Mucosa of stomach (tissue), 1 donor: ENCODE measurements around the gene TGIF2.
A peak's percentile ranks its signal among the peaks of the same experiment; 100 is the strongest.
"Not testable (repeated sequence)": the region's sequence is repeated elsewhere in the genome, so short reads cannot be mapped to it uniquely, and the experiment has no call there.

ENCODE experiments used
- H3K27me3 ChIP-seq: one replicate; pipeline ENCODE4 v1.7.0; 2013; ENCODE audit warnings: mild to moderate bottlenecking, low read length; ENCODE audit not compliant: control insufficient read depth, insufficient read depth
- H3K36me3 ChIP-seq: one replicate; pipeline ENCODE4 v1.7.0; 2013; ENCODE audit warnings: low read length; ENCODE audit not compliant: control insufficient read depth, insufficient read depth
- H3K4me1 ChIP-seq: one replicate; pipeline ENCODE4 v1.7.0; 2013; ENCODE audit warnings: mild to moderate bottlenecking, low read length; ENCODE audit not compliant: control insufficient read depth, insufficient read depth
- H3K4me3 ChIP-seq: one replicate; pipeline ENCODE4 v1.7.0; 2013; ENCODE audit warnings: low read length
- H3K9ac ChIP-seq: one replicate; pipeline ENCODE4 v1.7.0; 2013; ENCODE audit warnings: mild to moderate bottlenecking, low read length, moderate library complexity
- H3K9me3 ChIP-seq: one replicate; pipeline ENCODE4 v1.7.0; 2013; ENCODE audit warnings: mild to moderate bottlenecking, low read length, moderate library complexity; ENCODE audit not compliant: control insufficient read depth
- donor health status: Pancreatic carcinoma.

TGIF2 gene

GRCh38 chr20:36591854-36592641 is 18.7 kb downstream of the TGIF2 start:
- H3K9me3 ChIP-seq = no peaks in the 10 kb centered on the region
- no peak overlapping the region for H3K9ac ChIP-seq
- no peaks in the 10 kb centered on the region for H3K27me3 ChIP-seq
- no peak overlapping the region for H3K4me3 ChIP-seq
- no peaks in the 10 kb centered on the region for H3K36me3 ChIP-seq
- no peaks in the 10 kb centered on the region for H3K4me1 ChIP-seq

- H3K4me3 ChIP-seq = no peak overlapping the region
- H3K36me3 ChIP-seq = no peaks in the 10 kb centered on the region
Observed at GRCh38 chr20:36593347-36593929, 20.0 kb downstream of the TGIF2 start.

GRCh38 chr20:36599912-36600345 is 26.5 kb downstream of the TGIF2 start:
- no peaks in the 10 kb centered on the region for H3K27me3 ChIP-seq
- H3K9ac ChIP-seq = no peak overlapping the region
- H3K4me1 ChIP-seq = peaks cover 2% of the 10 kb centered on the region
- no peak overlapping the region for H3K4me3 ChIP-seq
- H3K36me3 ChIP-seq = no peaks in the 10 kb centered on the region
- H3K9me3 ChIP-seq = no peaks in the 10 kb centered on the region

More at GRCh38 chr20:36593347-36593929, 20.0 kb downstream of the TGIF2 start:
- H3K9me3 ChIP-seq = no peaks in the 10 kb centered on the region
- H3K27me3 ChIP-seq = no peaks in the 10 kb centered on the region
- no peak overlapping the region for H3K9ac ChIP-seq
- no peaks in the 10 kb centered on the region for H3K4me1 ChIP-seq

- Histone ChIP-seq H3K4me1 (peaks cover 7% of the 10 kb centered on the region), H3K9ac (no peak overlapping the region), H3K27me3 (no peaks in the 10 kb centered on the region), H3K4me3 (no peak overlapping the region), H3K9me3 (no peaks in the 10 kb centered on the region), H3K36me3 (no peaks in the 10 kb centered on the region)
Observed at GRCh38 chr20:36601540-36601939, 28.1 kb downstream of the TGIF2 start.

GRCh38 chr20:36604952-36605398 is 31.6 kb downstream of the TGIF2 start:
- no peaks in the 10 kb centered on the region for H3K9me3 ChIP-seq
- H3K4me3 ChIP-seq = peak overlapping the region; percentile 5
- H3K4me1 ChIP-seq = peaks cover 24% of the 10 kb centered on the region
- H3K27me3 ChIP-seq = no peaks in the 10 kb centered on the region
- H3K9ac ChIP-seq = peak overlapping the region; percentile 73
- no peaks in the 10 kb centered on the region for H3K36me3 ChIP-seq

- peaks cover 24% of the 10 kb centered on the region for H3K4me1 ChIP-seq
- H3K27me3 ChIP-seq = no peaks in the 10 kb centered on the region
- H3K4me3 ChIP-seq = peak within 1 kb of the TSS; percentile 85
- peak within 1 kb of the TSS; percentile 87 for H3K9ac ChIP-seq
- no peaks in the 10 kb centered on the region for H3K36me3 ChIP-seq
- no peaks in the 10 kb centered on the region for H3K9me3 ChIP-seq
Observed at GRCh38 chr20:36605399-36606157, 32.2 kb downstream of the TGIF2 start, which contains the start of gene RAB5IF. Gene RAB5IF (plus strand): TSS chr20:36605779. CDS start chr20:36605952, 173 bp downstream.

GRCh38 chr20:36606158-36607066 is 33.0 kb downstream of the TGIF2 start:
- Histone ChIP-seq H3K36me3 (no peaks in the 10 kb centered on the region), H3K9ac (peak overlapping the region; percentile 87), H3K27me3 (no peaks in the 10 kb centered on the region), H3K4me1 (peaks cover 24% of the 10 kb centered on the region), H3K9me3 (no peaks in the 10 kb centered on the region), H3K4me3 (peak overlapping the region; percentile 85)

GRCh38 chr20:36607586-36608387 is 34.4 kb downstream of the TGIF2 start:
- Histone ChIP-seq H3K9me3 (no peaks in the 10 kb centered on the region), H3K36me3 (no peaks in the 10 kb centered on the region), H3K9ac (peak overlapping the region; percentile 87), H3K27me3 (no peaks in the 10 kb centered on the region), H3K4me1 (peaks cover 24% of the 10 kb centered on the region), H3K4me3 (no peak overlapping the region)

GRCh38 chr20:36608388-36608728 is 35.0 kb downstream of the TGIF2 start:
- not testable (repeated sequence) for H3K4me3 ChIP-seq, H3K9me3 ChIP-seq, H3K27me3 ChIP-seq, H3K36me3 ChIP-seq, H3K9ac ChIP-seq
- H3K4me1 ChIP-seq = peaks cover 29% of the 10 kb centered on the region

GRCh38 chr20:36611625-36612024 is 38.2 kb downstream of the TGIF2 start:
- no peaks in the 10 kb centered on the region for H3K36me3 ChIP-seq
- H3K4me1 ChIP-seq = peaks cover 34% of the 10 kb centered on the region
- H3K27me3 ChIP-seq = no peaks in the 10 kb centered on the region
- H3K4me3 ChIP-seq = no peak overlapping the region
- no peaks in the 10 kb centered on the region for H3K9me3 ChIP-seq
- H3K9ac ChIP-seq = no peak overlapping the region

GRCh38 chr20:36613974-36614373 is 40.6 kb downstream of the TGIF2 start:
- Histone ChIP-seq H3K36me3 (no peaks in the 10 kb centered on the region), H3K9me3 (no peaks in the 10 kb centered on the region), H3K4me3 (no peak overlapping the region), H3K9ac (peak overlapping the region; percentile 24), H3K4me1 (peaks cover 18% of the 10 kb centered on the region), H3K27me3 (no peaks in the 10 kb centered on the region)
